HG03280 (cell line): Measurements from ENCODE around the gene CACNA1C.

Source experiments
- ATAC-seq: cut with Tn5 transposase; IDR thresholded peaks from one replicate; pipeline ENCODE4 v1.9.1; 2021; ENCODE audit warnings: mild to moderate bottlenecking, moderate library complexity; ENCODE audit not compliant: unreplicated experiment

CACNA1C gene

DNA sequence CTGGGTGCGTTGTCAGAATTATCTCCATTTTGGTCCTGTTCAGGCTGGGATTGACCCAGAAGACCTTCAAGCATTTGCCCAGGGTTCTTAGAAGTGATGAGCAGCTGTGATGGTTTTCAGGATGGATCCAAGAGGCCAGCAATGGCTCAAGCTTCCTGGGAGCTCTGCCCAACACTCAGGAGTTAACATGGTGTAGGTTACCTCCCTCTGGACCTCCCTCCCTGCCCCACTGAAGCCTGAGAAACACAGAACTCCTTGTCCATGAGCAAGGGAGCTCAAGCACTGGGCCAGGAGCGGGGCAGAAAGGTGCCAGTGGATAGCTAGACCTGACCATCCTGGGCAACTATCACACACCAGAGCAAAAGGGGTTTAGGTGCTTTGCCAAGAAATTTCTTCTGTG, 593.6 kb downstream of the CACNA1C start:
- ATAC-seq, result no peak

DNA sequence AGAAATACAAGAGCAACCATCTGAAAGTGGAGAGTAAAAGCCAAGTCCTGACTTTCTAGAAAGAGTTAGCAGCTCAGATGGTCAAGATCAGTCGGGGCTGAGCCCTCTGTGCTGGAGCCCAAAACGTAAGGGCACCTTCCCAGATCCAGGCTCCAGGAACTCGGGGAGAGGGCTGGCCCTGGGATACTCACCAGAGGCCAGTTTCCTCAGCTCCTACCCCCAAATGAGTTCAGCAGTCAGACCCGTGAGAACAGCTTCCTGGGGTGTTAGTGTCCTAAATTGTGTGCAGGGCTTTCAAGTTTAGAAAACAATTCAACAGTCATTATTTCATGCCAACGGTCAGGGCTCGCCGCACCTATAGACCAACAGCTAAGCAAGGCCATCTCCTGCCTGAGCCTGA, 594.4 kb downstream of the CACNA1C start:
- ATAC-seq, result no peak

DNA sequence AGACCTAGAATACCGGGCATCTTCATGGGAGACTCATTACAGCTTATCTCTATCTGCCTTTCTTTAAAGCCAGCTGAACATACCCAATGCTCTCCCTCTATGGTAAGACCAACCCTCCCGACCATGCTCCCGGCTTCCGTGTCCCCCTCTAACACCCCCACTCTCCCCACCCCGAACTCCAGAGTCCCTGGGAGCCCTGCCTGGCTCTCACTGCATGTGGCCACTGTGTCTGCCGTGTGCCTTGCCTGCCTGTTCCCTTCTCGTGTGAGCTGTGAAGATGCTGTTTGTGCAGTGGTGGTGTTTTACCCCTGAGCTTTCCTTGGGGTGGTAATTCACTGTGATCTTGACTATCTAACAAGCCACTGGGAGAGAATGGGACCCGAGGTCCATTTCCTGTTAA, 595.6 kb downstream of the CACNA1C start:
- no peak for ATAC-seq

DNA sequence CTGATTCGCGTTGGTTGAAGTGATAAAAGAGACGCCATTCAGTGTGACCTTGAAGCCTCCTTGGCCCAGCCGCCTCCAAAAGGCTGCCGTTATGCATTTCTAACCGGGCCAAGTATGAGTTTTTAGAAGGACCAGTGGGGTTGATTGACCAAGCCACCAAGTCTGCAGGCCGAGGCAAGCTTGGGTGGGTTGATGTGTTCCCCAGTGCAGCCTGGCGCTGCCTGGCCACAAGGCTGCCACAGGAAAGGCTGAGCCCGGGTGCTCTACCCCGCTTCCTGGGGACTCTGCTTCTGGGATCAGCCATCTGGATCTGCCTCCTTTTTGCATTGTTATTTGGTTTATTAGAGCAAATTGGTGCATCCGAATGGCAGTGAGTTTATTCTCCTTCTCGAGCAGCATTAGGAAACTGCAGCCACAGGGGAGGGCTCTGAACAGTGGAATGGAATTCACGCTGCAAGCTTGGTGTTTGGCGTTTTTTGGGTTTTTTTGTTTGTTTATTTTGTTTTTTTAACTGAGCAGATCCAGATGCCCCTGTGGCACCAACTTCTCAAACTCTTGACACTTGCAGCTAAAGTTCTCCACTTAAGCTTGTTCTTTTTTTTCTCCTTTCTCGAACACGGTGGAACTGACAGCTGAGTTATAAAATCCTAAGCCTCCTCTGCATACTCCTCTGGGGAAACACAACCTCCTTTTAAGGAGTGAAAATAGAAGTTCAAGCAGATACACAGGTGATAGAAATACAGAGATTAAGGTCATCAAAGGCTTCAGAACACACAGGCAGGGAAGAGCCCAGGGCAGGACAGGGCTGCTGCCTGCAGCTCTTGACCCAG, 596.6 kb downstream of the CACNA1C start:
- ATAC-seq, result no peak

GRCh38 chr12:2650261-2651067, 597.7 kb downstream of the CACNA1C start:
- no peak for ATAC-seq

GRCh38 chr12:2651068-2651965, 598.5 kb downstream of the CACNA1C start:
- no peak for ATAC-seq

DNA sequence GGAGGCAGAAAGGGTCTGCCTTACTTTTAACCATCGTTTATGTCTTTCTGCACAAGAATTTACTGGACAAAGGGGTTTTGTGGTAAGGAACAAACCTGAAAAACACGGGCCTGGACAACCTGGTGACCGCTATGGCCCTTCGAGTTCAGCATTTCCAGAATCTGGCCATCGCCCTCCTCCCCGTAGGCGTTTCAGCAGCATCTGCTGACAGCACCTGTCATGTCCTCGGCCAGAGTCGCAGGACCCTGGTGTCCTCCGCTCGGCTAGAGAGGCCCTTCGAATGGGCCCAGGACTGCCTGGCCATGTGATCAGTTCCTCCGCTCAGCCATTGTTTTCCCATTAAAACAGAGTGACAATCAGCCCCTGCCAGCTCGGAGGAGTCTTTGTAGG, 599.2 kb downstream of the CACNA1C start:
- ATAC-seq, result no peak

- no peak for ATAC-seq
Measured at GRCh38 chr12:2652401-2653081, 599.8 kb downstream of the CACNA1C start.

- ATAC-seq, result no peak
Measured at GRCh38 chr12:2653461-2653965, 600.7 kb downstream of the CACNA1C start.

GRCh38 chr12:2654311-2654710, 601.5 kb downstream of the CACNA1C start:
- no peak for ATAC-seq

GRCh38 chr12:2654741-2655140, 602.0 kb downstream of the CACNA1C start:
- no peak for ATAC-seq

DNA sequence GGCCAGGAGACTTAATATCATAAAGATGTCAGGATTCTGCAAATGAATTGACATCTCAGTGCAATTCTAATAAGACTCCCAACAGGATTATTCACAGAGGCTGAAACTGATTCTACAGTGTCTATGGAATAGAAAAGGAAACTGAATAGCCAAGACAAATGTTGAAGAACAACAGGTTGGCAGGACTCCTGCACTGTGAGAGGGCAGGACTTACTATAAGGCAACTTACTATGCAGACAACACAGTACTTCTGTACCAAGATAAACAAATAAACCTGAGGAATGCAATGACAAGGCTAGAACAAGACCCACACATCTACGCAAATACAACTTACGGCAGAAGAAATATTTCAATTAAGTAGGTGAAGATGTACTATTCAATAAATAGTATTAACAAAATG, 609.7 kb downstream of the CACNA1C start:
- ATAC-seq, result no peak

GRCh38 chr12:2664721-2665577, 612.2 kb downstream of the CACNA1C start:
- ATAC-seq, result no peak

DNA sequence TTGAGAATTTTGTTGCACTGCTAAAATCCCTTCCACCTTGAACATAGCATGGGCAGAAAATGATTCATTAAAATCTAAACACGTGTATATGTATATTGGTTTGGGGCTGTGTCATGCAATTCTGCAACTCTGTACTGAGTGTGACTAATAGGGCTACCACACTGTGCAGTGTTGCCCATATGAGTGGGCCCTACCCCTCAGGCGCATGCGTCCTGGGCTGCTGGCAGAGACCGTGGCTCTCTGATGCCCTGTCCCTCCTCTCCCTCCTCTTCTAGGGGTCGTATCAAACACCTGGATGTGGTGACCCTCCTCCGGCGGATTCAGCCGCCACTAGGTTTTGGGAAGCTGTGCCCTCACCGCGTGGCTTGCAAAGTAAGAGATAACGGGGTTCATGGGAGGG, 613.6 kb downstream of the CACNA1C start:
- ATAC-seq, result no peak

DNA sequence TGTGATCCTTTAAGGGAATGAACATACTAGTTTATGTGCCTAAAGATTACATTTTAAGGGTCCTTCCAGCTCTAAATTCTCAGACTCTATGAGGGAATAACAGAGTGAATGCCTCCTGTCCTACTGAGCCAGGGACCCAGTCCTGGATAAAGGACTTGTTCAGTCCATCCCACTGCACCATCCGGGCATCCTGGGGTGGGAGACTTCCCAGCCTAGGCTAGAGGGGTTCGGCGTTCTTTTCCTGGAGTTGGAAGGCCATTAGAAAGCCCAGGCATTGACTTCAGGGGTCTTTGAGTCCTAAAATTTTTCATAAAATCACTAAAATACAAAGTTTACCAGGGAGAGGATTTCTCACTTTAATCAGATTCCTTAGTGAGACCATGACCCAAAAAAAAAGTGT, 614.1 kb downstream of the CACNA1C start:
- no peak for ATAC-seq

DNA sequence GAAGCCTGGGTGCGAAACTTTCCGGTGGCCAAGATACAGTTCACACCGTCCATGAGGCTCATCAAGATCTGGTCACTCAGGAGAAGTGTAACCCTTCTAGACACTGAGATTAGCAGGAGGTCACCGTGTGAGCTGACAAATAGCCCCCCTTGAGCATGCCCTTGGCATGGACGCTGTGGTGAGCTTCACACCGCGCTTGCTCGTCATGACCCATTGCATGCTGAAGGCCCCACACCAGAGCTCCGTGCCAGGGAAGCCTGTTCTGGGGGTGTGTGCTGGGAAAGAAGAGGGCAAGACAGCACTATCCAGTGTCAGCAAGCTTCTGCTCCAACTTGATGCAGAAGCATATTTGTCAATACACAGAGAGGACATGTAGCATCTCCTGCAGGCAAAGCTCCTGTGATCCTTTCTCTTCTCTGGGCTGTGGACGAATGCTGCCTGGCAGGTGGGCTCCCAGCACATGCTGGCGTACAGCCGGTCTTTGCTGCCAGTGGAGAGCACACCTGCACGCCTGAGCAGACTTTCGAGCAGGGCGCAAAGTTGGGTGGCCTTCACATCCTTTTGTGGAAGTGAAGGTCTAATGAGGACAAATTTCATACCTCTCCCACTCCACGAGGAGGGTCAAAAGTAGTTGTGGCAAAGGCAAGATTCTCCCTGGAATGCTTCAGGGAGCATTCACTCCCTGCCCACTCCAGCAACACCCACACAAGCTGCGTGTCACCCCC, 615.1 kb downstream of the CACNA1C start:
- no peak for ATAC-seq

DNA sequence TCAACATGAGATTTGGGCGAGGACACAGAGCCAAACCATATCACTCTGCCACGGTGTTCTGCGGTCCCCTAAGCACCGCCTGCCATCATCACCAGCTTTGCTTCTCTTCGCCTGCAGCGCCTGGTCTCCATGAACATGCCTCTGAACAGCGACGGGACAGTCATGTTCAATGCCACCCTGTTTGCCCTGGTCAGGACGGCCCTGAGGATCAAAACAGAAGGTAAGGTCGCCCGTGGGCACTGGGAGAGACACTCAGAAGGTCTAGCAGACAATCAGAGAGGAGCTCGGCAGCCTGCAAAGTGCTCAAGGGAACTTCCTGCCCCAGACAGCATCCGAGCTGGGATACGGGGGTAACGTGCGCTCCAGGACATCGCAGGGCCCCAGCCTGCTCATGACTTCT, 616.0 kb downstream of the CACNA1C start:
- no peak for ATAC-seq

DNA sequence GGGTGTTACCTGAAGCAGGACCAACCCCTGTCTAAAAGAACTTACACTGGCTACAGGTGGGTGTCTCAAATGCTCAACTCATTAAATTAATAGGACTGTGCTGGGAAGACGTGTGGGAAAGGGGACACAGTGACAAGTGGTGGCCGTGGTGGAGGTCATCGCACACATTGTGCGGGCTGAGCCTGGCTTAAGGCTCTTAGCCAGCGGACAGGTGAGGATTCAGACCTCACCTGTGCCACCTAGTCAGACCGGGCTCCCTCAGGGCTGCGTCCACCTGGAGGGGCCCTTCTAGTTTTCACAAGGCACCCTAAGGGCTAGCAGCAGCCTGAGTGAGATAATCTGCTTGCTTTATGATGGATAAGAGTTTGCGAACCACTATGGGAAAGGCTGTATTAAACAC, 616.8 kb downstream of the CACNA1C start:
- ATAC-seq, result no peak

GRCh38 chr12:2672863-2673262, 620.1 kb downstream of the CACNA1C start:
- ATAC-seq, result no peak
